LNCAP (cell line): ENCODE results near the gene OSBPL10.

ENCODE experiments used
- CTCF ChIP-seq: fragments of 450-650 bp; IDR thresholded peaks from 2 replicates; pipeline ENCODE4 v1.5.1; 2017; ENCODE audit warnings: mild to moderate bottlenecking

The OSBPL10 gene

GRCh38 chr3:31747785-31748184 lies 233.3 kb downstream of the OSBPL10 start:
- TF ChIP-seq CTCF, result no peak

GRCh38 chr3:31744913-31745312 lies 236.1 kb downstream of the OSBPL10 start:
- no peak for TF ChIP-seq CTCF

- no peak for TF ChIP-seq CTCF
These were observed 237.6 kb downstream of the OSBPL10 start for GRCh38 chr3:31743331-31744089.

GRCh38 chr3:31740397-31740796 lies 240.7 kb downstream of the OSBPL10 start:
- TF ChIP-seq CTCF, result no peak

GRCh38 chr3:31738412-31738811 lies 242.7 kb downstream of the OSBPL10 start:
- no peak for TF ChIP-seq CTCF

GRCh38 chr3:31735667-31736066 lies 245.4 kb downstream of the OSBPL10 start:
- no peak for TF ChIP-seq CTCF

GRCh38 chr3:31733234-31733667 lies 247.8 kb downstream of the OSBPL10 start:
- no peak for TF ChIP-seq CTCF

- no peak for TF ChIP-seq CTCF
These were observed 248.5 kb downstream of the OSBPL10 start for GRCh38 chr3:31732548-31732947.
